H1 (cell line): ENCODE results near the gene KRTAP4-12. TPM values are rescaled to one million over a fixed set of nuclear protein-coding genes. Genes with fewer than 3 reads are reported as not detected.
"Not testable (repeated sequence)": the region's sequence is repeated elsewhere in the genome, so short reads cannot be mapped to it uniquely, and the experiment has no call there.

Source experiments
- CTCF ChIA-PET: fragments of 300-600 bp; sonication (Branson Sonifier 250); formaldehyde crosslinking; loops from one replicate; lab custom pipeline; 2021; ENCODE audit not compliant: partially characterized antibody; lab: Charles Lee
- POLR2A ChIA-PET: fragments of 300-600 bp; sonication (Branson Sonifier 250); formaldehyde crosslinking; loops from one replicate; lab custom pipeline; 2021; ENCODE audit warnings: inconsistent platforms; ENCODE audit not compliant: partially characterized antibody; lab: Charles Lee
- DNase-seq, 2 experiments: peaks; one replicate each; pipeline versions ENCODE4 v3.0.0 to v3.0.0-alpha.2; 2010 to 2022; ENCODE audit warnings: low spot score in 2 of 2, low read depth in 1 of 2, mixed read lengths in 1 of 2
- FAIRE-seq: peaks from 2 replicates; lab custom pipeline; 2011; peaks lifted over from hg19 to GRCh38; lab: Jason Lieb, UNC
- H2AFZ ChIP-seq: 2 replicates; pipeline ENCODE4 v1.8.1; 2012; ENCODE audit warnings: low read length, inconsistent platforms
- H2AK5ac ChIP-seq: 2 replicates; pipeline ENCODE4 v1.6.1; 2013; ENCODE audit warnings: low read depth, low read length
- H2BK120ac ChIP-seq: replicated peaks from 2 replicates; pipeline ENCODE3; 2013; ENCODE audit warnings: low read depth, low read length, inconsistent platforms
- H2BK12ac ChIP-seq: 2 replicates; pipeline ENCODE4 v1.6.1; 2013; ENCODE audit warnings: low read depth, low read length
- H2BK15ac ChIP-seq: 2 replicates; pipeline ENCODE4 v1.6.1; 2013; ENCODE audit warnings: low read length
- H2BK20ac ChIP-seq: 2 replicates; pipeline ENCODE4 v1.6.1; 2013; ENCODE audit warnings: low read length
- H2BK5ac ChIP-seq: 2 replicates; pipeline ENCODE4 v1.6.1; 2013; ENCODE audit warnings: low read depth, low read length
- H3K14ac ChIP-seq: 2 replicates; pipeline ENCODE4 v1.6.1; 2013; ENCODE audit warnings: inconsistent platforms; ENCODE audit not compliant: insufficient read length
- H3K18ac ChIP-seq: 2 replicates; pipeline ENCODE4 v1.6.1; 2013; ENCODE audit warnings: low read length; ENCODE audit errors: extremely low read depth
- H3K23ac ChIP-seq: 2 replicates; pipeline ENCODE4 v1.6.1; 2013; ENCODE audit warnings: inconsistent platforms; ENCODE audit not compliant: insufficient read length
- H3K23me2 ChIP-seq: 2 replicates; pipeline ENCODE4 v1.6.1; 2013; ENCODE audit warnings: low read depth, low read length
- H3K27ac ChIP-seq: 2 replicates; pipeline ENCODE4 v1.6.1; 2011; ENCODE audit warnings: low read depth, low read length, inconsistent platforms
- H3K27me3 ChIP-seq, 4 experiments: replicated peaks in 1 of 4; 1 replicate in 1 of 4; 2 replicates in 3 of 4; pipeline versions ENCODE4 v1.6.1 to v1.8.1; 2011 to 2013; ENCODE audit warnings: low read length in 3 of 4, mild to moderate bottlenecking in 3 of 4, inconsistent platforms in 2 of 4, mixed read lengths in 2 of 4, moderate library complexity in 1 of 4; ENCODE audit not compliant: control insufficient read depth in 3 of 4, insufficient read depth in 3 of 4; ENCODE audit errors: extremely low read depth in 1 of 4
- H3K36me3 ChIP-seq, 4 experiments: 2 replicates each; pipeline versions ENCODE4 v1.6.1 to v1.8.1; 2011 to 2013; ENCODE audit warnings: mild to moderate bottlenecking in 4 of 4, low read length in 3 of 4, moderate library complexity in 2 of 4, control low read depth in 1 of 4, inconsistent platforms in 1 of 4; ENCODE audit not compliant: insufficient read depth in 4 of 4, control insufficient read depth in 2 of 4
- H3K4ac ChIP-seq: replicated peaks from 2 replicates; pipeline ENCODE3; 2013; ENCODE audit warnings: low read length, low read depth, mixed read lengths, inconsistent platforms; ENCODE audit not compliant: insufficient read length
- H3K4me1 ChIP-seq, 4 experiments: replicated peaks in 1 of 4; 1 replicate in 1 of 4; 2 replicates in 3 of 4; pipeline versions ENCODE4 v1.6.1 to v1.8.1; 2011 to 2013; ENCODE audit warnings: low read length in 3 of 4, inconsistent platforms in 2 of 4, mixed read lengths in 1 of 4; ENCODE audit not compliant: insufficient read depth in 4 of 4, control insufficient read depth in 3 of 4
- H3K4me2 ChIP-seq, 2 experiments: 2 replicates each; pipeline versions ENCODE4 v1.6.1 to v1.8.1; 2011 to 2013; ENCODE audit warnings: low read depth in 2 of 2, low read length in 2 of 2, control low read depth in 1 of 2, inconsistent platforms in 1 of 2, mild to moderate bottlenecking in 1 of 2; ENCODE audit not compliant: insufficient read depth in 1 of 2
- H3K4me3 ChIP-seq, 4 experiments: fragments of 200-600, 300-600 bp in 1 of 4; sonication (generic), shearing (Covaris generic), sonication (Bioruptor Twin) in 1 of 4; 2 replicates each; pipeline versions ENCODE4 v1.5.1 to v1.8.1; 2011 to 2016; ENCODE audit warnings: low read length in 4 of 4, low read depth in 3 of 4, control low read depth in 2 of 4, inconsistent platforms in 2 of 4, mild to moderate bottlenecking in 2 of 4, mixed read lengths in 1 of 4, moderate library complexity in 1 of 4; ENCODE audit not compliant: insufficient read depth in 2 of 4; ENCODE audit errors: extremely low read depth in 1 of 4
- H3K56ac ChIP-seq: replicated peaks from 2 replicates; pipeline ENCODE3; 2013; ENCODE audit warnings: low read depth, mild to moderate bottlenecking, mixed read lengths, low read length, inconsistent platforms; ENCODE audit not compliant: insufficient read length
- H3K79me1 ChIP-seq: 2 replicates; pipeline ENCODE4 v1.6.1; 2013; ENCODE audit warnings: low read depth, low read length, control low read depth
- H3K79me2 ChIP-seq, 2 experiments: 2 replicates each; pipeline versions ENCODE4 v1.6.1 to v1.8.1; 2012 to 2013; ENCODE audit warnings: low read length in 2 of 2, mild to moderate bottlenecking in 2 of 2, inconsistent platforms in 1 of 2; ENCODE audit not compliant: insufficient read depth in 2 of 2, control insufficient read depth in 1 of 2
- H3K9ac ChIP-seq, 4 experiments: replicated peaks in 1 of 4; 1 replicate in 1 of 4; 2 replicates in 3 of 4; pipeline versions ENCODE4 v1.6.1 to v1.8.1; 2011 to 2013; ENCODE audit warnings: low read depth in 3 of 4, low read length in 3 of 4, control low read depth in 2 of 4, mild to moderate bottlenecking in 2 of 4, moderate library complexity in 2 of 4, inconsistent platforms in 1 of 4; ENCODE audit errors: extremely low read depth in 1 of 4
- H3K9me3 ChIP-seq, 2 experiments: 2 replicates each; pipeline versions ENCODE4 v1.6.1 to v1.8.1; 2012 to 2013; ENCODE audit warnings: mild to moderate bottlenecking in 2 of 2, moderate library complexity in 2 of 2, control low read depth in 1 of 2, inconsistent platforms in 1 of 2, low read depth in 1 of 2, low read length in 1 of 2, mixed read lengths in 1 of 2; ENCODE audit not compliant: insufficient read depth in 2 of 2
- H4K20me1 ChIP-seq, 2 experiments: replicated peaks in 1 of 2; 2 replicates each; pipeline versions ENCODE3 to v1.8.1; 2011 to 2013; ENCODE audit warnings: inconsistent platforms in 2 of 2, low read length in 2 of 2, mild to moderate bottlenecking in 1 of 2; ENCODE audit not compliant: insufficient read depth in 2 of 2, control insufficient read depth in 1 of 2
- H4K5ac ChIP-seq: 2 replicates; pipeline ENCODE4 v1.6.1; 2013; ENCODE audit warnings: low read length, low read depth, mixed read lengths, inconsistent platforms; ENCODE audit not compliant: insufficient read length
- H4K8ac ChIP-seq: 2 replicates; pipeline ENCODE4 v1.8.0; 2013; ENCODE audit warnings: mild to moderate bottlenecking, moderate library complexity, low read length, inconsistent platforms; ENCODE audit not compliant: insufficient read depth; ENCODE audit errors: extremely low read depth
- H4K91ac ChIP-seq: replicated peaks from 2 replicates; pipeline ENCODE3; 2013; ENCODE audit warnings: low read length, mixed read lengths, inconsistent platforms; ENCODE audit not compliant: insufficient read length
- WGBS, 2 experiments: shearing (Covaris generic) in 1 of 2; methylation state at CpG; one replicate each; pipeline versions ENCODE4 v1.1.6 to v1.1.7; 2013 to 2015; ENCODE audit warnings: low lambda C conversion rate in 2 of 2, mixed read lengths in 2 of 2, inconsistent platforms in 1 of 2, low coverage in 1 of 2, missing lambda C conversion rate in 1 of 2; ENCODE audit not compliant: insufficient replicate concordance in 2 of 2, insufficient coverage in 1 of 2, insufficient read length in 1 of 2; ENCODE audit errors: extremely low coverage in 1 of 2, missing lambda C conversion rate in 1 of 2; 5-methylcytosine and 5-hydroxymethylcytosine counted together
- polyA plus RNA-seq, 7 experiments: library from polyadenylated mRNA; depleted of rRNA in 3 of 7; stranded (reverse) in 5 of 7; unstranded in 2 of 7; fragments of >200 nt in 5 of 7; fragments of 200-250 nt in 2 of 7; gene quantifications; 1 replicate in 5 of 7; 2 replicates in 1 of 7; 4 replicates in 1 of 7; pipeline versions ENCODE4 v1.2.1 to v1.2.3, GENCODE V29; 2011 to 2013; ENCODE audit warnings: missing spikeins in 2 of 7, mixed read lengths in 2 of 7
- total RNA-seq: library from RNA; stranded (reverse); fragmentation: NEBNext Ultra II Directional; extraction: Animal tissue kit (Norgen Biotek cat#: 25700); gene quantifications from 2 replicates; pipeline ENCODE4 v1.2.1, GENCODE V29; 2021

The KRTAP4-12 gene
- total and polyA plus RNA-seq, 2 of the 8 experiments (the other 6 are each of a cell fraction or from before 2014, with no cell fraction given): not detected

GRCh38 chr17:41160190-41160589 is 36.2 kb upstream of the KRTAP4-12 start:
- POLR2A ChIA-PET, H2BK5ac ChIP-seq, FAIRE-seq, H2AFZ ChIP-seq, H2BK20ac ChIP-seq, H4K20me1 ChIP-seq, H2BK12ac ChIP-seq, H2AK5ac ChIP-seq, H3K79me2 ChIP-seq, DNase-seq, H3K27ac ChIP-seq, H3K36me3 ChIP-seq, H3K56ac ChIP-seq, H3K4me3 ChIP-seq, H2BK120ac ChIP-seq, H3K9ac ChIP-seq, H3K23me2 ChIP-seq, H3K79me1 ChIP-seq, H4K91ac ChIP-seq, H3K18ac ChIP-seq, H3K23ac ChIP-seq, H3K4me2 ChIP-seq, H4K8ac ChIP-seq, H3K4ac ChIP-seq, H2BK15ac ChIP-seq, H3K14ac ChIP-seq, H4K5ac ChIP-seq, H3K9me3 ChIP-seq, H3K27me3 ChIP-seq, H3K4me1 ChIP-seq: not testable (repeated sequence)
- CTCF ChIA-PET: interaction anchor here (1.2 kb wide), 1 partner anchor 29 kb away, joined by 3 read pairs; no protein-coding TSS in a partner anchor
- WGBS, 2 experiments: 94% methylated on average over 3 of the region's 3 CpGs; no CpG with 5 or more reads in 1 of the 2 experiments
